ENCODE measurements around the gene GRAMD1A.
"Not testable (repeated sequence)": the region's sequence is repeated elsewhere in the genome, so short reads cannot be mapped to it uniquely, and the experiment has no call there.

Gene GRAMD1A

DNA sequence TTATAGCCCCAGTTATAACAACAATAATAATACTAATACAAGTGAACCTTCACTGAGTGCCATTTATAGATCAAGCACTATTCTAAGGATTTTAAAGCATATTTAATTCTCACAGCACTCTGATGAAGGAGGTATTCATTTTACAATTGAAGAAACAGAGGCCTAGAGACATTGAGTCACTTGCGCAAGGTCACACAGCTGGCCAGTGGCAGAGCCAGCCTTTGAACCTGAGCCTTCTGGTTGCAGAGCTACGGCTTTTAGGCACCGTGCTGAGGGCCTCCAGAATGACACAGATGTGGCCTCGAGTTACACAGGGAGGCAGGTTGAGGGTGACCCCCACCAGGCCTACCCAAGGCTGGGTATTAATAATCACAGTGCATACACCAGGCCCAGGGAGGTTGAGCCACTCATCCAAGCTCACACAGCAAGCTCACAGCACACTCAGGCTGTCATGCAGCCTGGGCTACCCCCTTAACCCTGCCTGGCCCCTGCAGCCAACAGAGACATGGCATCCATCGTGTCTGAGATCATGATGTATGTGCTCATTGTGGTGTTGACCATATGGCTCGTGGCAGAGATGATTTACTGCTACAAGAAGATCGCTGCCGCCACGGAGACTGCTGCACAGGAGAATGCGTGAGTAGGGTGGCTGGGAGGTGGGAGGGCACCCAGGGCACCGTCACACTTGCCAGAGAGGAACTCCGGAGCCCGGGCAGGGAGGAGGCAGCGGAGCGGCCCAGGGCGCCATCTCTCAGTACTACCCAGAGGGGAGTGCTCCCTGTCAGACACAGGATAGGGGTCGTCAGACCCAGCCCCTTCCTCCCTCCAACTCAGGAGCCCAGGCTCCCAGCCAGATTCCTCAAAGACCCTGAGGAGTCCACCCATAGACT is 38.7 kb downstream of the GRAMD1A start:
- no peak for DNase-seq

DNA sequence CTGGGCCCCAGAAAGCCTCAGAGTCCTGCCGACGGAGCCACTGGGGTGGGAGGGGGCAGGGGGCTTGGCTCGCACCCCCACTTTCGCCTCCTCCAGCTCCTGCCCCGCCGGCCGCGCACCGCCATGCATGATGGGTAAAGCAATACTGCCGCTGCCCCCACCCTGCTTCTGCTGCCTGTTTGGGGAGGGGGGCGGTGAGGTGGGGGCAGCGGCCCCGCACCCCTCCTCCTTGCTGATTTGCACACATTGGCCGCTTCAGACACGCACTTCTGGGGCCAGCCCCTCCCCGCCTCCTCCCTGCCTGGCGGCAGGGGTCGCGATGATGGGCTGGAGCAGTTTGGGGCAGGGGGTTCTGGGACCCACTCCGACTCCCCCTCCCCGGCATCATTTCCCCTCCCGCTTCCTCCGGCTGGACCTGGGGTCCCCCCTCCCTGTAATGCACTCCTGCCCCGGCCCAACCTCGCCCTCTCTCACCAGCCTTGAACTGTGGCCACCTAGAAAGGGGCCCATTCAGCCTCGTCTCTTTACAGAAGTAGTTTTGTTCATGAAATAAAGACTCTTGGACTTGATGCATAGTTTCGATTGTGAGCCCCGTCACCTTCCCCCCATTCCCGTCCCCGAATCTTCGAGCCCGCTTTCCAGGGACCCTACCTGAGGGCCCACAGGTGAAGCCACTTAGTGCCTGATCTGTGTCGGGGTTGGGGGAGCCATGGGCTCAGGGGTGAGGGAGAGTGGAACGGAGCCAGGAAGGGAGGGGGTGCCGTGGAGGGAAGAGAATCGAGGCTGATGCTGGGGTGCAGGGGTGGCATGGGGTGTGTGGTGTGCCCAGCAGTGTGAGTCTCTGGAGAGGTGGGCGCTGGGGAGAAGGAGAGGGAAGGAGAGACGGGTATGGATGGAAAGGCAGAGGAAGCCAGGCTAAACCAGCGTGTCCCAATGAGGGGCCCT is 40.0 kb downstream of the GRAMD1A start:
- DNase-seq = no peak

DNA sequence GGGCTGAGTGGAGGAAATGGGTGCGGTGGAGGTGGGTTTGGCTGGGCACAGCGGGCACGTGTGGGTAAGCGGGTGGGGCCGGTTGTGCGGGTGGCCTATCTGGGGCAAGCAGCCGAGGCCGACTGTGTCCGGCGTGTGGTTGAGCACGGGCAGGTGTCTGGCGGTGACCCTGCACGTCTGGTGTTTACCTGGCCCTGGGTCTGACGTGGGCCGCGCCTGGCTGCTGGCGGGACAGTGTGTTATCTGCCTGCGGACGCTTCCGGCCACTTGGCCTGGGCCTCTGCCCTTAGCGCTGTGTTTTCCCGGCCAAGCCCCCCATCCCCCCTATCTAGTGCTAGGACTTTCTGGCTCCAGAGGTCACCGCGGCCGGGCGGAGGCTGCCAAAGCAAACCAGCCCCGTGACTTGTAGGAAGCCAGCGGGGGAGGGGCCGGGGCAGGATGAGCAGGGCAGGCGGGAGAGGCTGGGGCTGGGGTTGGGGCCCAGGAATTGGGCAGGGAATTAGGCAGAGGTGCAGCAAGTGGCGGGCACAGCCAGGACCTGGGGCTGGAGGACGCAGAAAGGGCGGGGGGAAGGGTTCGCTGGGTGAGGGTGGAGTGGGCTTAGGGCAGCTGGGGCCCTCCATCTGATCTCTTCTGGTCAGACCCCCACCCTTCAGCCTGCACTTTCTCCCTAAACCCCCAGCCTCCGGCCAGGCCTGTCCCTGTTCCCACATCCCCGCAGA is 40.9 kb downstream of the GRAMD1A start:
- no peak for DNase-seq

DNA sequence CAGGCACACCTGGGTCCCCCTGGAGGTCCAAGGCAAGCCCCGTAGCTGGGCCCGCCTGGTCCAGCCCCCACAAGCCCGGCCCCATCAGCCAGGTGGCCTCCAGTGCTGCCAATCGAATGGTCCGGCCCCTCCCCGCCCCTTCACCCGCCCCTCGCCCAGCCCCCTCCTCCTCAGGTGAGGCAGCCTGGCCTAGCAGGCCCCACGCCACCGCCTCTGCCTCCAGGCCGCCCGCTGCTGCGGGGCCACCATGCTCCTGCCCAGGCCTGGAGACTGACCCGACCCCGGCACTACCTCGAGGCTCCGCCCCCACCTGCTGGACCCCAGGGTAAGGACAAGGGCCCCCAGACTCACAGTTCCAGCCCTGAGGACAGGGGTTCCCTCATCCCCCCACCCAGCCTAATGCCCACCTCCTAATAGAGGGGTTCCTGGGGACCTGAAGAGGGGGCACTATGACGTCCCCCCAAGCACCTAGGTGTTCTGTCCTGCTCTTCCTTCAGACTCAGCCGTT is 41.5 kb downstream of the GRAMD1A start, which contains the start of gene HPN:
Gene HPN (plus strand): TSS at position 174 of the 508 bp plus-strand sequence. CDS start 786 bp downstream, outside the sequence.
- no peak for DNase-seq

DNA sequence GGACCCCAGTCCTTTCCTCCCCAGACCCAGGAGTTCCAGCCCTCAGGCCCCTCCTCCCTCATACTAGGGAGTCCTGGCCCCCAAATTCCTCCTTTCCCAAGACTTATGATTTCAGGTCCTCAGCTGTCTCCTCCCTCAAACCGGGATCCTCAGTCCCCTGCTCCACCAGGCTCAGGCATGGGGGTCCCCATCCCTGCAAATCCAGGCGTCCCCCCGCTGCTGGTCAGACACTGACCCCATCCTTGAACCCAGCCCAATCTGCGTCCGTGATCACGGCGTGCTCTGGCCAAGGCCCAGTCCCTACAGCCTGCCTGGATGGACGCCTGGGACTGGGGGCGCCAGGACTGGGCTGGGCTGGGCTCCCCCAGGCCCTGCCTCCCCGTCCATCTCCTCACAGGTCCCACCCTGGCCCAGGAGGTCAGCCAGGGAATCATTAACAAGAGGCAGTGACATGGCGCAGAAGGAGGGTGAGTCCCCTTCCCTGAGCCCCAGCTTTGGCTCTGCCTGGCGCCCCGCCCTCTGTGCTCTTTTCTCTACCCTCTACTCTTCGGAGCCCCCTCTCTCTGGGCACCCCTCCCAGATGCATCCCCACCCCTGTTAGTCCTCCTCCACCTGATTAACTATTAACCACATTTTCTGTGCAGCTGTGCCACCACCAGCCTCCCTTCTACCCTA is 42.1 kb downstream of the GRAMD1A start:
- no peak for DNase-seq

DNA sequence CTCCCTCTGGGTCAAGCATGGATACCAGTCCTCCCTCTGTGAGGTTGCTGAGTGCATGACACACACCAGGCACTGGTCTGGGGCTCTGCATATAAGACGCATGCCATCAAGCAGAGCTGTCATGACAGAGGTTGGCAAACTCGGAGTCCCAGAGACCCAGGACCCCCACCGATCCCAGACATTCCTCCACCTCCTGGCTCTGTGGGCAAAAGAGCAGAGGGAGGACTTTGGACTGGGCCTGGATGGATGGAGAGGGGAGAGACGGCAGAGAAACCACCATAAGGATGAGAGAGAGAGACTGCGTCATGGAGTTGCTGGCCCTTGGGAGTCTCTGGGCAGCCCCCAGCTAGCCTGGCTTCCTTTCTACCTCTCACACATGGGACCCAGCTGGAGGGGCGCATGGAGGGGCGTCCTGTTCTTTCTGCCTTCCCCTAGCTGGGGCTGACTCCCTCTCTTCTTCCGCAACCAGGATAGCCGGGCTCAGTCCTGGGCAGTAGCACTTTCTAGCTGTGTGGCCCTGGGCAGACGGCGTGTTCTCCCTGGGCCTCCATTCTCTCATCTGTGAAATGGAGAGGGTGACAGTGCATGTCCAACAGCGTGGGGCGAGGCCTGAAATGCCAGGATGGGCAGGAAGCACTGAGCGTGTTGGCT is 43.0 kb downstream of the GRAMD1A start:
- no peak for DNase-seq

DNA sequence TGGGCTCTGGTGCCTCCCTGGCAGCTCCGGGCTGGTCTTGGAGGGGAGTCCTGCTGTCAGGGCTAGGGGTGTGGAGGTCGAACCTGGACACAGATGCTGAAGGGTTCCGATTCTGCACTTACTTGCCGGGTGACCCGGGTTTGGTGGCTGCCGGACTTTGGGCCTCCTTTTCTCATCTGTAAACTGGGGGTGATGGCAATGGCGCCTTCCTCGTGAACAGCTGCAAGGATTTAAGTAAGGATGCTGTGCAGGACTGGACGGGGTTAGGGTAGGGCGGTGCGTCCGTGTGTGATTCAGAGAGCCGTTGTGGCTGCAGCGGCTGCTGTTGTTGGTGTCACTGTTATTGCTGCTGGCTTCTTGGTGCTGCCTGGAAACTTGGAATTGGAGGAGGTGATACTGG is 43.8 kb downstream of the GRAMD1A start:
- DNase-seq = no peak

DNA sequence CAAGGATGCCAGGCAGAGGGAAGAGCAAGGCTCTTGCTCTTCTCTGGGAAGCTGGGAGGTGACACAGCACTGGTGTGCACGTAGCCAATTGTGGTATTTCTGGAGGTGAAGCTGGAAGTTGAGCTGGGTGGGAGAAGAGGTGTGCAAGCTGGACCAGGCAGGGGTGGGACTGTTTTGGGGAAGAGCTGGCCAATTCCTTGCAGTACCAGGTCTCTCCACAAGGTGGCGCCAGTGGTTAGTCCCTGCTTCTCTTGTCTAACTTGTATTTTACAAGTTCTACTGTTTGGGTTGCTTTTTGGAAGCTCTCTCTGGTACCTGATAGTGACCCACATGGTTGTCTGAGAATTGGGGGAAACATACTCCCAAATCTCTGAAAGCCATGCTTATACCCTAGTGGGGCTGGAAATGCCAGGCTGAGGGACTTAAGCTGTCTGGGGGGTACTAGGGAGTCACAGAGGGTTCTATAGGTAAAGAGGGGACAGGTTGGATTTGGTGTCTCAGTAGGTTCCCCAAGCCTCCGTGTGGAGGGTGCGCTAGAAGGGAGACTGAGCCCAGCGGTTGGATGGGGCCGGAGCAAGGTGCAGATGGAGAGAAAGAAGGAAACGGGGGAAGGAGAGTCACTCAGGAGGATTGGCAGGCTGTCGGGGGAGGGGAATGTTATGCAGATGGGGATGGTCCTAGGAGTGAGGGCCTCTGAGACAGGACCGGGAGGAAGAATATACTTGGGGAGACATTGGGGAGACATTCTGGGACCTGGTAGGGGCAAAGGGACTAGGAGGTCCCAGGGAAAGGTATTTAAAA is 44.4 kb downstream of the GRAMD1A start:
- DNase-seq = no peak

DNA sequence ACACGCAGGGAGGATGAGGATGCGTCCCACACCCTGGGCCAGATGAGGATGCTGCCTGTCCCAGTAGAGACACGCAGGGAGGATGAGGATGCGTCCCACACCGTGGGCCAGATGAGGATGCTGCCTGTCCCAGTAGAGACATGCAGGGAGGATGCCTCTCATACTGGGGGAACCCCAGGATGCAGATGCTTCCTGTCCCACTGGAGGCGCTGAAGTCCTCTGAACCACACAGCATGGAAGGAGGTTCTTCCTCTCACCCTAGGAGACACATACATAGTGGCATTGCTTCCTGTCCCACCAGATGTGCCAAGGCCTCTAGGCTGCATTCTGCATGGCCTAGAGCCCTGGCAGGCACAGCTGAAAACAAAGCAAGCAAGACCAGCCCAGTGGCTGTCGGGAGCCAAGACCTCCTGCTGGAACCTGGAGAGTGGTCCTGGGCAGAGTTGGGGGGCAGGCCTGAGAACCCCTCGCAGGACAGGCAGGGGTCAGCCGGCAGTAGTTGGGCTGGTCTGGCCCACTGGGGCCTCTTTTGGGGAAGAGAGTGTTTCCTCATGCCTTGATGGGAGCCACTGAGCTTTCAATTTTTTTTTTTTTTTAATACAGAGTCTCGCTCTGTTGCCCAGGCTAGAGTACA is 45.7 kb downstream of the GRAMD1A start:
- no peak for DNase-seq

DNA sequence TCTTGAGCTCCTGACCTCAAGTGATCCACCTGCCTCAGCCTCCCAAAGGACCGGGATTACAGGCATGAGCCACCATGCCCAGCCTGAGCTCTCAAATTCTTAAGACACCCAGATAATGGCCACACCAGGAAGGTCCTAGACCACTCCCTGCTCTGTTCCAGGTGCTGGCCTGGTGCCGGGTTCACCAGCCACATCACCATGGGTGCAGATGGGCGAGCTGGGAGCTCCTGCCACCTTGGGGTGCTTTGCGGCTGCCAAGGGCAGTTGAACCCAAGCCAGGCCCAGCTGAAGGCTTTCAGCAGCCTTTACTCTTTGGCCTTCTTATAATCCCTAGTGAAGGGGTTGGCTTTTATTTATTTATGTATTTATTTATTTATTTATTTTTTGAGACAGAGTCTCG is 46.3 kb downstream of the GRAMD1A start:
- DNase-seq = no peak

DNA sequence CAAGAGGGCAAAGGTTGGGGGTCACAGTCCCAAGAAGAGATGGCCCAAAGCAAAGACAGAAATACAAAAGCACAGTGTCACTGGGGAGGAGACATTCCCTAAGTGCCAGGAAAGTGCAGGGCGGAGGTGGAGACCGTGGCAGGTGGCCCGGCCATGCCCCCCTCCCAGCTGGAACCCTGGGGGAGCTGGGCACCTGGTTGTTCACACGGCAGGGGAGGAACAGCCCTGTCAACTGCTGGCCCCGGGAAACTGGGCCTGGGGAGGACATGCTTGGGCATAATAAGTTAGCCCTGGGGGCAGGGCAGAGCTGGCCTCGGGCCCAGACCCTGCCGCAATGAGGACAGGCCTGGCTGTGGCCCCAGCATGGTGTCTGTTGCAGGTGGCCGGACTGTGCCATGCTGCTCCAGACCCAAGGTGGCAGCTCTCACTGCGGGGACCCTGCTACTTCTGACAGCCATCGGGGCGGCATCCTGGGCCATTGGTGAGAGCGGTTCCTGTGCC is 48.8 kb downstream of the GRAMD1A start:
- peak; percentile 24 for DNase-seq

DNA sequence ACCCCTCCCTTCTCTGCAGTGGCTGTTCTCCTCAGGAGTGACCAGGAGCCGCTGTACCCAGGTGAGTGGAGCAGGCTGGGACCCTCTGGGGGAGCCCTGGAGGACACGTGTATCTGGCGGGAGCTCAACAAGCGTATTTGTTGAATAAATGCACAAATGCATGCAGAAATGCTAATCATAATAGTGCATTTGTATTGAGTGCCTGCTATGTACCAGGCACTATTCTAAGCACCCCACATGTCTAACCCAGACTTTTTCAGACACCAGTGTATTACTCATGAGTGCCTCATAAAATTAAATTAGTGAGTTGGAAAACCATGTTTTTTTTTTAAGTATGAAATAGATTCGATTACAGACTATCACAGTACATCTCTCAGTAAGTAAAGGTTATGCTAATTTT is 49.3 kb downstream of the GRAMD1A start:
- no peak for DNase-seq

DNA sequence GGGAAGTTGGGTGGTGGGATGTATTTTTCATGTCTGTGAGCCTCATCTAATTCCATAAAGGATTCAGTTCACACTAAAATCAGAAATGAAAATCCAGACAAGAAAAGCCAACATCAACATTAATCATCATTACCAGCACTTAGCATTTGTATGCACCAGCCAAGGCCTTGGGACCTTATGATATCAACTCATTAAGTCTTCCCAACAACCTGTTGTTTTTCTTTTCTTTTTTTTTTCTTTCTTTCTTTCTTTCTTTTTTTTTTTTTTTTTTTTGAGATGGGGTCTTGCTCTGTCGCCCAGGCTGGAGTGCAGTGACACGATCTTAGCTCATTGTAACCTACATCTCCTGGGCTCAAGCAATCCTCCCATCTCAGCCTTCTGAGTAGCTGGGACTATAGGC is 50.5 kb downstream of the GRAMD1A start:
- DNase-seq = not testable (repeated sequence)

DNA sequence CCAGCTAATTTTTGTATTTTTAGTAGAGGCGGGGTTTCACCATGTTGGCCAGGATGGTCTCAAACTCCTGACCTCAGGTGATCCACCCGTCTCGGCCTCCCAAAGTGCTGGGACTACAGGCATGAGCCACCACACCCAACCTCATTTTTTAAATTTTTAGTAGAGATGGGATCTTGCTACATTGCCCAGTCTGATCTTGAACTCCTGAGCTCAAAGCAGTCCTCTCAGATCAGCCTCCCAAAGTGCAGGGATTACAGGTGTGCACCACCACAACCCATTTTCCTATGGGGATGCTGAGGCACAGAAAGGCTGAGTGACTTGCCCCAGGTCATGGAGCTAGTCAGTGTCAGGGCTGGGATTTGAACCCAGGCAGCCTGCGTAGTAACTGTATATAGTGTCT is 51.1 kb downstream of the GRAMD1A start:
- not testable (repeated sequence) for DNase-seq

DNA sequence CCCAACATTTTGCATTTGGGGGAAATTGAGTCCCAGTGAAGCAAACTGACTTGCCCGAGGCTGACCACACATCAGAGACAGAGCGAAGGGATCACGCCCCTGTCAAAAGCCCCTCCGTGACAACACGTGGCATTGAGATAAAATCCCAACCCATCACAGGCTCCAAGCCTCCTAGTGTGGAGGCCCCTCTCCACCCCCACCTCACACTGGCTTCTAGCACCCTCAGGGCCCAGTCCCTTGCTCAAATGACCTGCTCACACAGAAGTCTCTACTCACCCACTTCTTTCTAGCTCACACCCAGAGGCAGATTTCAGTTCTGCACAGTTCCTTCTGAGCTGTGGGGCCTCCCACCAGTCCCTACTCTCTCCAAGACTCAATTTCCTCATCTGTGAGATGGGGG is 51.7 kb downstream of the GRAMD1A start:
- no peak for DNase-seq

DNA sequence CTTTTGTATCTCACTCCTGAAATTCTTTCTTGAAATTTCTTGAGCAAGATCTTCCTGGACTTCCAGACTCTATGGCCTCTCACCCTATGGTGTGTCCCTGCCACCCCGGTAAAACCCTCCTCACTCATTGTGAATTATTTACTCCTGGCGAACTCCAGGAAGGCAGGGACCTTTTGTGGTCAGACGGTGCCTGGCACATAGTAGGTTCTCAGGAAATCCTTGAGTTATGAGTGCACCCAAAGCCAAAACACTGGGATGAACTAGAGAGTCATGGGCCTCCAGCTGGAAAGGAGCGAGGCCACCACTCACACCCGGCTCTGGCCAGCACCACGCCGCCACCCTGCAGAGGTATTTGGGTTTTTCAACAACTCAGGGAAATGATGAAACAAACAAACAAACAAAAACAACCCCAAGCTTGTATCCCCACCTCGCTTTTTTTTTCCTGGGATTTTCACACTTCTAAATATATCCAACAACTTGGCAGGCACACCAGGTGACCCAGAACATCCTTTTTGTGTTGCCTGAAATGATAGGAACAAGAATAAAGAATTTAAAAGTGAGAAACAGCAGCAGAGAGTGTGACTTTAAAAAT is 52.6 kb downstream of the GRAMD1A start:
- DNase-seq = no peak

DNA sequence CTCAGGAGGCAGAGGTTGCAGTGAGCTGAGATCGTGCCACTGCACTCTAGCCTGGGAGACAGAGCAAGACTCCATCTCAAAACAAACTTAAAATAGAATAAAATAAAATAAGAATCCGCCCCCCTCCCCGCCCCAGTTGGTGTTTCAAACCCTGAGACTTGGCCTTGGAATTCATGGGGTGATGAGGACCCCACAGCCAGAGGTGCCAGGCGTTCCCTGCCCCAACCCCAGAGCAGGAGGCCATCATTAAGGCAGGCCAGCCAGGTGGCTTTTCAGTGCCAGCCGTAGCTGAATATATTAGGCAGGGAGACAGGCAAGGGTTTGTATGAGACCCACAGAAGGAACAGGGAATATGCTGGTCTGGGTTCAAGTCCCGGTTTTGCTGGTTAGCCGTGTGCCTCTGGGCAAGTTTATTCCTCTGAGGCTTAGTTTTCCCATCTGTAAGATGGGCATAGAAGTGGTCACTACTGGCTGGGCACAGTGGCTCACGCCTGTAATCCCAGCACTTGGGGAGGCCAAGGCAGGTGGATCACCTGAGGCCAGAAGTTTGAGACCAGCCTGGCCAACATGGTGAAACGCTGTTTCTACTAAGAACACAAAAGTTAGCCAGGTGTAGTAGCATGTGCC is 53.7 kb downstream of the GRAMD1A start:
- DNase-seq = no peak

DNA sequence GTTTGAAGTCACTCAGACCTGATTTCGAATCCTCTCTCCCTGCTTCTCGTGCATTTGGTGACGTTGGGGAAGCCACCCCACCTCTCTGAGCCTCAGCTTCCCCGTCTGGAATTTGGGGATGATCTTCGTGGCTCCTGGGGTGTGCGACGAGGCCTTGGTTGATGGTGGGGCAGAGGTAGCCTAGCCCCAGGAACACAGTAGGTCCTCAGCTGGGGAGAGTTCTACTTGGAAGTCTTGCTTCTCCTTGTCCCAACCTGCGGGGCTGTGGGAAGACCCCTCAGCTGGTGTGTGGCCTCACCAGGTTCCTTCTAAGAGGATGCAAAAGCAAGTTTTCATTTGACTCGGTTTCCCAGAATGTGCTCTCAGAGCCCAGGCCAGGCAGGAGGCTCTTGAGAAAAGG is 54.5 kb downstream of the GRAMD1A start:
- DNase-seq = no peak

DNA sequence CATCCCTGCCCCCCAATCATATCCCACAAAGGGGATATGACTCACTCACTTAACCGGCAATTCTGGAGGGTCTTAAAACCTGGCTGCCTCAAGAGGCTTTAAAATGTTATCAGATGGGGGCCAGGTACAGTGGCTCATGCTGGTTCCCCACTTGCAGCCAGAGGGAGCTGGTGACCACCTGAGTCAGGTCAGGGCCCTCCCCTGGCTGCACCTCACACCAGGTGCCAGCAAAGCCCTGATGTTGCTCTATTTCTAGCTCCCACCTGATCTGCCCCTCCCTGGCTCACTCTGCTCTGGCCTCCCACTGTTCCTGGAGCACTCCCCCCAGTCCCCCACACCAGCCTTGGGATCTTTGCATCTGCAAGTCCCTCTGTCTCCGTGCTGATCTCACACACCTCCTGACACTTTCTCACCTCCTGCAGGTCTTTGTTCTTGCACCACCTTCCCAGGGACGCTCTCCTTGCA is 55.6 kb downstream of the GRAMD1A start:
- peak; percentile 14 for DNase-seq

Measured in NCI-H1417 treated with DMSO at 0.1 percent for 48 hours (cell line).